GM10266 (cell line): ENCODE results near the gene TOR3A.
"Not testable (repeated sequence)": the region's sequence is repeated elsewhere in the genome, so short reads cannot be mapped to it uniquely, and the experiment has no call there.

Source experiments
- DNase-seq: peaks from one replicate; pipeline ENCODE4 v3.0.0; 2012; ENCODE audit errors: extremely low spot score
- TF ChIP-seq, protein P1 (sequence below): IDR thresholded peaks from 2 replicates; pipeline ENCODE4 v1.5.1; 2012; ENCODE audit warnings: mild to moderate bottlenecking, low read depth; ENCODE audit not compliant: control insufficient read depth, insufficient read depth; ENCODE audit errors: missing control alignments

TOR3A gene, protein sequence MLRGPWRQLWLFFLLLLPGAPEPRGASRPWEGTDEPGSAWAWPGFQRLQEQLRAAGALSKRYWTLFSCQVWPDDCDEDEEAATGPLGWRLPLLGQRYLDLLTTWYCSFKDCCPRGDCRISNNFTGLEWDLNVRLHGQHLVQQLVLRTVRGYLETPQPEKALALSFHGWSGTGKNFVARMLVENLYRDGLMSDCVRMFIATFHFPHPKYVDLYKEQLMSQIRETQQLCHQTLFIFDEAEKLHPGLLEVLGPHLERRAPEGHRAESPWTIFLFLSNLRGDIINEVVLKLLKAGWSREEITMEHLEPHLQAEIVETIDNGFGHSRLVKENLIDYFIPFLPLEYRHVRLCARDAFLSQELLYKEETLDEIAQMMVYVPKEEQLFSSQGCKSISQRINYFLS

DNA sequence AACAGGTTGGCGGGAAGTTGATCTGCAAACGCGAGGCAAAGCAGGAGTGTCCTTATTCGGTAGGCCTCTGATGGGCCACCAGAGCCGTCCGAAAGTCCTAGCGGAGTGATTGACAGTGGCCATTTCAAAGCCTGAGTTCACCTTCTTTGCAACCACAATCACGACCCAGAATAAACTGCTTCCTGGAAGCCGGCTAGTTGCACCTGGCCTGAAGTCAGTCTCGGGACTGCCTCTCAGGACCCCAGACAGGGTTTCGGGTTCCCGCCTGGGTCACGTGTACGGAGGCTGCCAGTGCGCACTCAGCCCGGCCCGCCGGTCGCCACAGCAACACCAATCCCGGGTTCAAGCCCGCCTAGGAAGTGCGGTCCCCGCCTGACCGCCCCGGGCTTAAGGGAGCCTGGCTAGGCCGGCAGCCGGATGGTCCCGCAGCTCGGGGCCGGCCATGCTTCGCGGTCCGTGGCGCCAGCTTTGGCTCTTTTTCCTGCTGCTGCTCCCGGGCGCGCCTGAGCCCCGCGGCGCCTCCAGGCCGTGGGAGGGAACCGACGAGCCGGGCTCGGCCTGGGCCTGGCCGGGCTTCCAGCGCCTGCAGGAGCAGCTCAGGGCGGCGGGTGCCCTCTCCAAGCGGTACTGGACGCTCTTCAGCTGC lies at the start of gene TOR3A:
TOR3A (plus strand) TSS at position 384 of the 646 bp plus-strand sequence; CDS start at position 443, 59 bp downstream.
- TF ChIP-seq, protein P1, sequence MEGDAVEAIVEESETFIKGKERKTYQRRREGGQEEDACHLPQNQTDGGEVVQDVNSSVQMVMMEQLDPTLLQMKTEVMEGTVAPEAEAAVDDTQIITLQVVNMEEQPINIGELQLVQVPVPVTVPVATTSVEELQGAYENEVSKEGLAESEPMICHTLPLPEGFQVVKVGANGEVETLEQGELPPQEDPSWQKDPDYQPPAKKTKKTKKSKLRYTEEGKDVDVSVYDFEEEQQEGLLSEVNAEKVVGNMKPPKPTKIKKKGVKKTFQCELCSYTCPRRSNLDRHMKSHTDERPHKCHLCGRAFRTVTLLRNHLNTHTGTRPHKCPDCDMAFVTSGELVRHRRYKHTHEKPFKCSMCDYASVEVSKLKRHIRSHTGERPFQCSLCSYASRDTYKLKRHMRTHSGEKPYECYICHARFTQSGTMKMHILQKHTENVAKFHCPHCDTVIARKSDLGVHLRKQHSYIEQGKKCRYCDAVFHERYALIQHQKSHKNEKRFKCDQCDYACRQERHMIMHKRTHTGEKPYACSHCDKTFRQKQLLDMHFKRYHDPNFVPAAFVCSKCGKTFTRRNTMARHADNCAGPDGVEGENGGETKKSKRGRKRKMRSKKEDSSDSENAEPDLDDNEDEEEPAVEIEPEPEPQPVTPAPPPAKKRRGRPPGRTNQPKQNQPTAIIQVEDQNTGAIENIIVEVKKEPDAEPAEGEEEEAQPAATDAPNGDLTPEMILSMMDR, result no peak
- peak; percentile 94 for DNase-seq

- TF ChIP-seq, protein P1, result no peak
- peak; percentile 77 for DNase-seq
These were observed 47.1 kb upstream of the TOR3A start for GRCh38 chr1:179034720-179035119.

GRCh38 chr1:179036844-179037465 lies 44.9 kb upstream of the TOR3A start:
- DNase-seq, result peak; percentile 51
- TF ChIP-seq, protein P1, result no peak

DNA sequence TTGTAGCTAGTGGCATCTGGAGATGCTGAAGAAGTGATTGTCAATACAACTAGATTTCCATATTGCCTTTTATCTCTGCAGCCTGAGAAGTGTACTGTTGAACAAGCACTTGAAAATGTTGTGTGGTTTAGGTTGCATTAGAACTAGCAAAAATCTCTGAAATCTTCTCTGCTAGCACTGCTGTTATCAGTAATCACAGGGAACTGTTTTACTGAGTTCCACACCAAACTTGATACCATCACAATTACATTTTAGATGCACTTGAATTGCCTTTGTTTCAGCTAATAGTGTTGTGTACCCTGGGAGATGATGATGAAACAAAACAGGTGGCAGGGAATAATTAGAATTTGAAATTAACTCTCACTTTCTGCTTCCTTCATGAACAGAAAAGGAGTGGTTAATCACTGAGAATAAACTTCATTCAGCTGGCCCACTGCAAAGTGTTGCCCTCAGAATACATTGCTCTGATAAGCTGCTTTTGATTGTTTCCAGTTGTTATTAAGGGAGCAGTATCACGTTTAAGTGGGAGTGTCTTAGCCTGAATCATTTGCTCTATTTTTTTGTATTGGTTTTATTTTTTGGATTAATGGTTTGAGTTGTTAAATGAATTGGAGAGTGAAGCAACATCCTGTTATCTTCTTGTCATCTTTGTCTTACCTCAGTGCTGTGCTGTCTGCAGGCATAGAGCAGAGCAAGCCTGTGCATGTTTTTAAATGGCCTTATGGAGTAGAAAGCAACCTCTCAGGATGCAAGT lies 43.2 kb upstream of the TOR3A start:
- TF ChIP-seq, protein P1, result no peak
- DNase-seq, result no peak

GRCh38 chr1:179039502-179040174 lies 42.2 kb upstream of the TOR3A start:
- not testable (repeated sequence) for DNase-seq

GRCh38 chr1:179040175-179040551 lies 41.7 kb upstream of the TOR3A start:
- DNase-seq, result not testable (repeated sequence)

DNA sequence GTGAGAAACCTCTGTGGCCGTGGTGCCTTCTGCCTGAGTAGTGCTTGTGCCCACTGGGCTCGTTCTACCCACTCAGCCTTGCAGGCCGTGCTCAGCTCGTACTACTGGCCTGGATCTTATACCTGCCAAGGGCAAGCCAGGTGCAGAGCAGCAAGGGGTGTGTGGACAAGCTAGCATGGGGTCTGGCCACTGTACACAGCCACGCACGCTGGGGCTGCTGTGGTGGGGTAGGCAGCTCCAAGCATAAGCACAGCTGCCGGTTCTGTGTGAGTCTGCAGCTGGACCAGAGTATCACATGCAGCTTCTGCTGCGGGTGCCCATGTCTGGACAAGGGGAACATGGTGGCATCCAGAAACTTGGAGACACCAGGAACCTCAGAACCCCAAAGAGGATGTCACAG lies 39.8 kb upstream of the TOR3A start:
- TF ChIP-seq, protein P1, result no peak
- DNase-seq, result no peak
